CD4-positive, alpha-beta memory T cell (primary cell): Measurements from ENCODE around the gene ZFYVE27. TPM values are rescaled to one million over a fixed set of nuclear protein-coding genes. Genes with fewer than 3 reads are reported as not detected.
A peak's percentile ranks its signal among the peaks of the same experiment; 100 is the strongest.
"Not testable (repeated sequence)": the region's sequence is repeated elsewhere in the genome, so short reads cannot be mapped to it uniquely, and the experiment has no call there.

ENCODE experiments used
- CTCF ChIA-PET: fragments of 350-600 bp; sonication (Branson Sonifier 250); formaldehyde crosslinking; loops from one replicate; lab custom pipeline; 2021; ENCODE audit warnings: inconsistent platforms; ENCODE audit not compliant: partially characterized antibody; lab: Charles Lee
- POLR2A ChIA-PET: fragments of 350-600 bp; sonication (Branson Sonifier 250); formaldehyde crosslinking; loops from one replicate; lab custom pipeline; 2021; ENCODE audit not compliant: partially characterized antibody; lab: Charles Lee
- DNase-seq, 5 donors: peaks; one replicate each; pipeline versions ENCODE4 v3.0.0 to v3.0.0-alpha.2; 2020 to 2022; ENCODE audit warnings: mixed read lengths in 1 of 5
- H3K27ac ChIP-seq: one replicate; pipeline ENCODE4 v1.7.0; 2013; ENCODE audit warnings: low read depth, low read length
- H3K27me3 ChIP-seq: 2 replicates; pipeline ENCODE4 v1.7.0; 2013; ENCODE audit warnings: mild to moderate bottlenecking, low read length, moderate library complexity; ENCODE audit not compliant: insufficient read depth
- H3K36me3 ChIP-seq: 2 replicates; pipeline ENCODE4 v1.7.0; 2013; ENCODE audit warnings: mild to moderate bottlenecking, low read length, moderate library complexity; ENCODE audit not compliant: insufficient read depth
- H3K4me1 ChIP-seq: 2 replicates; pipeline ENCODE4 v1.7.0; 2013; ENCODE audit warnings: mild to moderate bottlenecking, low read length, moderate library complexity; ENCODE audit not compliant: insufficient read depth
- H3K4me3 ChIP-seq, 2 donors: one replicate each; pipeline ENCODE4 v1.7.0; 2013; ENCODE audit warnings: low read length in 2 of 2, mild to moderate bottlenecking in 1 of 2
- H3K9me3 ChIP-seq, 2 donors: one replicate each; pipeline ENCODE4 v1.7.0; 2013; ENCODE audit warnings: low read length in 2 of 2, control low read depth in 1 of 2; ENCODE audit not compliant: control insufficient read depth in 1 of 2
- H3K27ac Mint-ChIP-seq, 7 donors: one replicate each; pipeline ENCODE4 v1.8.0; 2020 to 2021; ENCODE audit warnings: mixed read lengths in 7 of 7, mild to moderate bottlenecking in 6 of 7, inconsistent platforms in 3 of 7, moderate library complexity in 3 of 7
- H3K27me3 Mint-ChIP-seq, 2 donors: one replicate each; pipeline ENCODE4 v1.8.0; 2020 to 2021; ENCODE audit warnings: mixed read lengths in 2 of 2
- H3K36me3 Mint-ChIP-seq, 2 donors: one replicate each; pipeline ENCODE4 v1.8.0; 2020 to 2021; ENCODE audit warnings: mixed read lengths in 2 of 2, inconsistent platforms in 1 of 2, mild to moderate bottlenecking in 1 of 2
- H3K4me1 Mint-ChIP-seq, 4 donors: one replicate each; pipeline ENCODE4 v1.8.0; 2020 to 2021; ENCODE audit warnings: mixed read lengths in 4 of 4, mild to moderate bottlenecking in 1 of 4
- H3K4me3 Mint-ChIP-seq, 8 donors: one replicate each; pipeline ENCODE4 v1.8.0; 2020 to 2021; ENCODE audit warnings: mixed read lengths in 8 of 8, mild to moderate bottlenecking in 7 of 8, moderate library complexity in 6 of 8, inconsistent platforms in 3 of 8
- H3K9me3 Mint-ChIP-seq, 8 donors: one replicate each; pipeline ENCODE4 v1.8.0; 2020 to 2021; ENCODE audit warnings: mixed read lengths in 8 of 8, mild to moderate bottlenecking in 5 of 8, inconsistent platforms in 3 of 8, moderate library complexity in 1 of 8
- intact Hi-C: fragments of 100-400 bp; cut with micrococcal nuclease; formaldehyde crosslinking; loops from one replicate; pipeline ENCODE4 v1.15.1; 2023
- polyA plus RNA-seq, 2 donors: library from polyadenylated mRNA; unstranded; fragments of 300-500 nt; fragmentation: Illumina TruSeq; gene quantifications; one replicate each; pipeline ENCODE4 v1.2.3, GENCODE V29; 2021
- total RNA-seq, 2 experiments: library from RNA; stranded (reverse); gene quantifications; one replicate each; pipeline ENCODE4 v1.2.3, GENCODE V29; 2021

The ZFYVE27 gene, protein sequence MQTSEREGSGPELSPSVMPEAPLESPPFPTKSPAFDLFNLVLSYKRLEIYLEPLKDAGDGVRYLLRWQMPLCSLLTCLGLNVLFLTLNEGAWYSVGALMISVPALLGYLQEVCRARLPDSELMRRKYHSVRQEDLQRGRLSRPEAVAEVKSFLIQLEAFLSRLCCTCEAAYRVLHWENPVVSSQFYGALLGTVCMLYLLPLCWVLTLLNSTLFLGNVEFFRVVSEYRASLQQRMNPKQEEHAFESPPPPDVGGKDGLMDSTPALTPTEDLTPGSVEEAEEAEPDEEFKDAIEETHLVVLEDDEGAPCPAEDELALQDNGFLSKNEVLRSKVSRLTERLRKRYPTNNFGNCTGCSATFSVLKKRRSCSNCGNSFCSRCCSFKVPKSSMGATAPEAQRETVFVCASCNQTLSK
- total RNA-seq (10 to 100 TPM; 59.5 to 64.5 TPM), polyA plus RNA-seq (10 to 100 TPM; 26.8 to 28.8 TPM)

- peak within 1 kb of the TSS; percentile 94 to 99 (median 98) for H3K27ac Mint-ChIP-seq
- H3K27ac ChIP-seq: peak within 1 kb of the TSS; percentile 92
- POLR2A ChIA-PET: interaction anchor here (0.5 to 2.3 kb wide), 21 partner anchors 9 to 1647 kb away, joined by 3 to 41 read pairs (median 4); partner anchors contain the start of genes AVPI1, GOLGA7B, MARVELD1 and PI4K2A
- H3K4me1 ChIP-seq: peaks cover 41% of the 10 kb centered on the region
- CTCF ChIA-PET: interaction anchor here (1.0 to 15.3 kb wide), 10 partner anchors 7 to 178 kb away, joined by 3 to 436 read pairs (median 5); partner anchors contain the start of genes AVPI1 and MARVELD1
- H3K27me3 Mint-ChIP-seq: no peaks in the 10 kb centered on the region
- peaks cover 8% of the 10 kb centered on the region for H3K36me3 ChIP-seq
- H3K27me3 ChIP-seq: no peaks in the 10 kb centered on the region
- H3K36me3 Mint-ChIP-seq: peaks cover 13 to 40% of the 10 kb centered on the region in 2 donors
- H3K4me3 ChIP-seq: peak within 1 kb of the TSS; percentile 86 to 87
- H3K4me3 Mint-ChIP-seq: peak within 1 kb of the TSS; percentile 96 to 99 (median 98)
- DNase-seq: peak; percentile 93 to 94 (median 93)
- peaks cover 38 to 61% (median 50%) of the 10 kb centered on the region in 4 donors for H3K4me1 Mint-ChIP-seq
- no peaks in the 10 kb centered on the region for H3K9me3 ChIP-seq
- intact Hi-C loops: loop anchor here (1.0 to 2.0 kb wide), 3 partner anchors 23 to 132 kb away; partner anchors contain the start of gene AVPI1
- no peaks in the 10 kb centered on the region for H3K9me3 Mint-ChIP-seq
Observed at GRCh38 chr10:97736902-97737769, at the start of gene ZFYVE27. Gene ZFYVE27 (plus strand): TSS chr10:97737128. CDS start chr10:97738478, 1,350 bp downstream.

- Histone ChIP-seq H3K27me3 (no peaks in the 10 kb centered on the region), H3K9me3 (no peaks in the 10 kb centered on the region), H3K36me3 (no peaks in the 10 kb centered on the region), H3K4me1 (peaks cover 29% of the 10 kb centered on the region), H3K4me3 (peak overlapping the region; percentile 69 to 86), H3K27ac (peak overlapping the region; percentile 54)
- Mint-ChIP-seq H3K27ac (peak overlapping the region; percentile 64 to 96 (median 92)), H3K4me3 (peak overlapping the region; percentile 78 to 92 (median 86)), H3K9me3 (no peaks in the 10 kb centered on the region), H3K27me3 (no peaks in the 10 kb centered on the region), H3K36me3 (no peaks in the 10 kb centered on the region), H3K4me1 (peaks cover 5 to 15% (median 10%) of the 10 kb centered on the region in 4 donors)
- no peak for DNase-seq
- intact Hi-C loops: loop anchor here (1.0 to 2.0 kb wide), 5 partner anchors 48 to 189 kb away; partner anchors contain the start of genes MMS19, MORN4, PI4K2A and UBTD1
- ChIA-PET CTCF (interaction anchor here (1.4 to 8.3 kb wide), 9 partner anchors 10 to 182 kb away, joined by 3 to 118 read pairs (median 8); partner anchors contain the start of genes MARVELD1 and ZFYVE27), POLR2A (interaction anchor here (0.9 to 3.5 kb wide), 11 partner anchors 10 to 447 kb away, joined by 3 to 41 read pairs (median 4); partner anchors contain the start of genes GOLGA7B, MARVELD1, PI4K2A and R3HCC1L)
Observed at GRCh38 chr10:97687785-97688781, 48.8 kb upstream of the ZFYVE27 start.

GRCh38 chr10:97689559-97690020, 47.3 kb upstream of the ZFYVE27 start:
- Histone ChIP-seq H3K4me1 (peaks cover 29% of the 10 kb centered on the region), H3K27me3 (no peaks in the 10 kb centered on the region), H3K9me3 (no peaks in the 10 kb centered on the region), H3K27ac (no peak overlapping the region), H3K36me3 (no peaks in the 10 kb centered on the region), H3K4me3 (no peak overlapping the region)
- DNase-seq: no peak
- peaks cover 5 to 15% (median 10%) of the 10 kb centered on the region in 4 donors for H3K4me1 Mint-ChIP-seq
- intact Hi-C loops: no loop called here
- no peaks in the 10 kb centered on the region for H3K36me3 Mint-ChIP-seq
- H3K4me3 Mint-ChIP-seq: no peak overlapping the region
- H3K27me3 Mint-ChIP-seq: peaks cover 0 to 3% of the 10 kb centered on the region in 2 donors
- peak overlapping the region in 3 of 7 donors; percentile 19 to 52 (median 31) for H3K27ac Mint-ChIP-seq
- ChIA-PET POLR2A (no interaction called here), CTCF (interaction anchor here (1.5 to 8.3 kb wide), 4 partner anchors 8 to 43 kb away, joined by 3 to 118 read pairs (median 74); partner anchors contain the start of gene ZFYVE27)
- H3K9me3 Mint-ChIP-seq: no peaks in the 10 kb centered on the region

GRCh38 chr10:97690133-97690532, 46.8 kb upstream of the ZFYVE27 start:
- ChIA-PET CTCF (interaction anchor here (2.6 to 8.3 kb wide), 4 partner anchors 11 to 43 kb away, joined by 11 to 118 read pairs (median 74); partner anchors contain the start of gene ZFYVE27), POLR2A (no interaction called here)
- intact Hi-C loops: no loop called here
- H3K4me1 Mint-ChIP-seq: peaks cover 5 to 13% (median 9%) of the 10 kb centered on the region in 4 donors
- no peak overlapping the region for H3K4me3 Mint-ChIP-seq
- H3K27ac Mint-ChIP-seq: no peak overlapping the region
- no peaks in the 10 kb centered on the region for H3K36me3 Mint-ChIP-seq
- Histone ChIP-seq H3K27me3 (no peaks in the 10 kb centered on the region), H3K4me1 (peaks cover 29% of the 10 kb centered on the region), H3K36me3 (no peaks in the 10 kb centered on the region), H3K9me3 (no peaks in the 10 kb centered on the region), H3K27ac (no peak overlapping the region), H3K4me3 (no peak overlapping the region)
- H3K27me3 Mint-ChIP-seq: peaks cover 0 to 3% of the 10 kb centered on the region in 2 donors
- DNase-seq: no peak
- H3K9me3 Mint-ChIP-seq: no peaks in the 10 kb centered on the region

DNA sequence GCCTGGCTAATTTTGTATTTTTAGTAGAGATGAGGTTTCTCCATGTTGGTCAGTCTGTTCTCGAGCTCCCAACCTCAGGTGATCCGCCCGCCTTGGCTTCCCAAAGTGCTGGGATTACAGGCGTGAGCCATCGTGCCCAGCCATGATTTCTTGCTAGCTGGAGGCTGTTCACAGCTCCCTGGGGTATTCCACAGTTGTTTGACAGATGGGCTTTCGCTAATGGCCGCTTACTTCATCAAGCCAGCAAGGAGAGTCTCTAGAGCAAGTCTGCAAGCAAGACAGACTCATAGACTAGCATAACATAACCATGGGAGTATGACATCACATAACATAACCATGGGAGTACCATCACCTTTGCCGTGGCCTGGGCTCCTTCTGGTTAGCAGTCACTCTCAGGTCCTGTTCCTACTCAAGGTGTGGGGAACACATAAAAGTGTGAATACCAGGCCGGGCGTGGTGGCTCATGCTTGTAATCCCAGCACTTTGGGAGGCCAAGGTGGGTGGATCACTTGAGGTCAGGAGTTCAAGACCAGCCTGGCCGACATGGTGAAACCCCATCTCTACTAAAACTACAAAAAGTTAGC, 38.8 kb upstream of the ZFYVE27 start:
- H3K27me3 ChIP-seq, H3K4me3 Mint-ChIP-seq, H3K36me3 Mint-ChIP-seq, H3K4me1 Mint-ChIP-seq, intact Hi-C loops, H3K9me3 Mint-ChIP-seq, H3K9me3 ChIP-seq, H3K27ac Mint-ChIP-seq, H3K36me3 ChIP-seq, H3K27me3 Mint-ChIP-seq, POLR2A ChIA-PET, H3K4me1 ChIP-seq, H3K4me3 ChIP-seq, H3K27ac ChIP-seq, DNase-seq: not testable (repeated sequence)
- CTCF ChIA-PET: interaction anchor here (0.8 to 1.9 kb wide), 7 partner anchors 9 to 36 kb away, joined by 3 to 10 read pairs (median 4); partner anchors contain the start of gene AVPI1
